Cerebellar nuclear complex (tissue), 1 donor: ENCODE measurements around the gene SLC9A9.
"Not testable (repeated sequence)": the region's sequence is repeated elsewhere in the genome, so short reads cannot be mapped to it uniquely, and the experiment has no call there.

ENCODE experiments used
- DNase-seq, 2 experiments: peaks; one replicate each; lab custom pipeline; 2025; lab: John Stamatoyannopoulos, UW

Gene SLC9A9

GRCh38 chr3:143810166-143810952 is 37.9 kb downstream of the SLC9A9 start:
- DNase-seq: no peak

DNA sequence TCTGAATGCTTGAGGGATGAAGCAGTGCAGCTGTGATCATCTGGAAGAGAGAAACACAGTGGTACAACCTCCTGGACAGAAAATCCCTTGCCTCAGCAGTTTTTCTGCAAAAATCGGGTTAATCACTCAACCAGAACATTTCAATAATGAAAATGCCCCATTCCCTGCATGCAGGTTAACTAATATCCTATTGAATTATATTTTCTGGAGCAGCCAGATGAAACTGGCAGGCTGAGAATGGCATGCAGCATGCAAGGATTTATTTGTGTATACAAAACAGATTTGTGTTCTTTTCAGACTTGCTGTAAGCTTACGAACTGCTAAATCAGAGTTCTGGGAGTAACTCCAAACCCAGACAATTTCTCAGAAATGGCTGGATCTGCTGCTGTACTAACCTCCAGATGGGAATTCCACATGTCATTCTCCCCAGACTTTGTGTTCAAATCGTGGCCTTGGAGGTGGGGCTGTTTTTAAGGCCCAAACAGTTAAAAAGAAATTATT is 39.1 kb downstream of the SLC9A9 start:
- DNase-seq: no peak

- no peak for DNase-seq
Observed at GRCh38 chr3:143808030-143808429, 40.2 kb downstream of the SLC9A9 start.

DNA sequence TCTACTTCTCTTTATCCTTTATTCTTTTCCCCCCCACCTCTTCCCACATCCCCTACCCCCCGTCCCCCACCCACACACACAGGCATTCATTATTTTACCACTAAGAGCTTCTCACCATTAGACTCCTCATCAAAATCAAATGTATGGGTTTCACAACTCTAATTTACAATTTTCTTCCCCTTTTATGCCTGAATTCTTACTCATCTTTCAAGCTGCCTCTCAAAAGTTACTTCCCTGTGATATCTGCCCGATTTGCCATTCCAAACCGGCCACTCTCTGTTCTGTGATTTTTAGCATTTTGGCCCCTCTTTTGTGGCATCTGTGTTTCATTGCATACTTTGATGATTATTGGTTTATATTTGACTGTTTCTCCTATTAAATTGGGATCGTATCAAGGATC is 42.2 kb downstream of the SLC9A9 start:
- no peak for DNase-seq

DNA sequence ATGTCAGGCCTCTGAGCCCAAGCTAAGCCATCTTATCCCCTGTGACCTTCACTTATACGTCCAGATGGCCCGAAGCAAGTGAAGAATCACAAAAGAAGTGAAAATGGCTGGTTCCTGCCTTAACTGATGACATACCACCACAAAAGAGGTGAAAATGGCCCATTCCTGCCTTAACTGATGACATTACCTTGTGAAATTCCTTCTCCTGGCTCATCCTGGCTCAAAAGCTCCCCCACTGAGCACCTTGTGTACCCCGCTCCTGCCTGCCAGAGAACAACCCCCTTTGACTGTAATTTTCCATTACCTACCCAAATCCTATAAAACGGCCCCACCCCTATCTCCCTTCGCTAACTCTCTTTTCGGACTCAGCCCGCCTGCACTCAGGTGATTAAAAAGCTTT is 42.8 kb downstream of the SLC9A9 start:
- DNase-seq: not testable (repeated sequence)

GRCh38 chr3:143801046-143801445 is 47.2 kb downstream of the SLC9A9 start:
- DNase-seq: not testable (repeated sequence)

- DNase-seq: not testable (repeated sequence)
Observed at GRCh38 chr3:143798151-143798550, 50.1 kb downstream of the SLC9A9 start.

DNA sequence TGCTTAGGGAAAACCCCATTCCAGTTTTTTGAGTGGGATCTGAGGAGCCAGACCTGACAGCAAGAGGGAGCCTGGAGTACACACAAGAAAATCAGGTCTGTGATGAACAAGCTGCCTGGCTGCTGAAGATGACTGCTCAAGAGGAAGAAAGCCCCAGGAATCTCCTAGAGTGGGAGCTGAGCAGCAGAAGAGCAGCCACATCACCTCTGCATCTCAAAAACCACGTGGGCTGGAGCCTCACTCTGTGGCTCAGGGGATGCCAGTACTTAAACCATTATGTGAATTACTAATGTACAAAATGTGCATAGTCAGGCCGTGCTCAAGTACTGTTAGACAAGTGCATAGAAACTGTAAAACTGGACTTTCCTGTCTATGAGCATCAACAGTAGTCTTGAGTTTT is 52.4 kb downstream of the SLC9A9 start:
- no peak for DNase-seq

GRCh38 chr3:143794793-143795462 is 53.3 kb downstream of the SLC9A9 start:
- no peak for DNase-seq

DNA sequence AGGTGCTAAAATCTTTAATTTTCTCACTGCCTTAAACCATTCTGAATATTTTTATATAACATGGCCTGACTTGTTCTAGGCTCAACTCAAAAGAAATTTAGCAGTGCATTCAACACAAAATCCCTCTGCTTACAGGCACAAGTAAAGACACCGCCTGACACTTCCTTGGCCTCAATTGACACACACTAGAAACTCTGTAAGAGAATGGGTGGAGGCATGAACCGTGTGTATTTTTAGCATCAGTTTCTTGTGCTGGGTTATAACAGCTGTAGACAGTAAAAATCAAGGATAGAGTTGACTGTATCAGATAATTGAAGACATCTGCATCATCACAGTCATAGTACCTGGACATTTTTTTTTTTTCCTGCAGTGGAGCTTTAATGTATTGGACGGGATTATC is 54.3 kb downstream of the SLC9A9 start:
- DNase-seq: no peak

DNA sequence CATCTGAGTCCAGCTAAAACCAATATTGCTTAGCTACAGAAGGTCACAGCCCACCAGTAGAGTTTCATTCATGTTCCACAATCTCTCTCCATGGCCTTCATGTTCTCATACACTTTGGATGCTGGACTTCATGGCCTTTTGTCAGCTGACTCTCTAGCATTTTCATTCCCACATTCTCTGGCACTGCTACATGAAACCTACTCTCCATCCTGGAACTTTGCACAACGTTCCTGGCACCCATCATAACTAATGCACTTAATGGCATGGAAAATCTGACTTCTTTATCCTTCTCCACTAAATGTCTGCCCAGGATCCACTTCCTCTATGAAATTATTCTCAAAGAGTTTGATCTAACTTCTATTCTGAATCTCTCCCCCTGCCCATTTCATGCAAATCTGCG is 56.9 kb downstream of the SLC9A9 start:
- no peak for DNase-seq

GRCh38 chr3:143786219-143787191 is 61.8 kb downstream of the SLC9A9 start:
- no peak for DNase-seq

GRCh38 chr3:143784446-143784845 is 63.8 kb downstream of the SLC9A9 start:
- no peak for DNase-seq

DNA sequence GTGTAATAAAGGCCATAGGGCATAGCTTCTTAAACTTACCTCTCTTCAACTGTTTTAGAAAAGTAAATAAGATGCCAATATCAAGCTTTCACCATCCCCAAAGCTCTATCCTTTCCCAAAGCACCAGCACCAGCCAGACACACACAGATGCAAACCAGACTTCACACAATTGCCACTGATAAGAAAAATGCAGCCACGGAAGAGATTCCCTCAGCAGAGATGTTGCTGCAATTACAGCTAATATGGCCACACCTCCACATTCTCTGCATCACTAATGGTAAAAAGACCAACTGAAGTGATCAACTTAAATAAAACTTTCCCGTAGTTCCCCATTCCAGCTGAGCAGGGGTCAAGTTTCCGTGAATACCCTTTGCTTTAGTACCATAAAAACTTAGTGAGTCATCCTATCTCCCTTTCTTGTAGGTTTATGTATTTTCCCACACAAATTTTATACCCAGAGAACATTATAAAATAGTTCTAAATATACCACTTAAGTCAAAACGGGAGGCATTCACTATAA is 64.4 kb downstream of the SLC9A9 start:
- DNase-seq: no peak

DNA sequence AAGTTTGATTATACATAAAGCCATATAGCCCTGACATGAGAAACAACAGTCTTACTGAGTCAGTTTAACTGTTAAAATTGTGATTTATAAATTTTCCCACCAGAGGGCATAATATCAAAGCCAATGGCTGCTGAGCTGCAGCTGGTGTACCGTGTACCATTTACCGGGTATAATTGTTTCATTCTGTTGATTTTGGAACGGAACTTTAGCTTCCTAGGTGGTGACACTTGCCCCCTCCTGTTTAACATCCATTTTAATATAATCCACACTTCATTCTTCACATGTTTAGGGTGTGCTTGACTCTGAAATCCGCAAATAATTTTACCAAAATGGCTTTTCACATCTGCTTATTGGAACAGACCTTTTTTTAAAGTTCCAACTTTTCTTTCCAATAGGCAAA is 72.8 kb downstream of the SLC9A9 start:
- no peak for DNase-seq

GRCh38 chr3:143771939-143772338 is 76.3 kb downstream of the SLC9A9 start:
- DNase-seq: no peak

- DNase-seq: no peak
Observed at GRCh38 chr3:143771258-143771657, 77.0 kb downstream of the SLC9A9 start.

DNA sequence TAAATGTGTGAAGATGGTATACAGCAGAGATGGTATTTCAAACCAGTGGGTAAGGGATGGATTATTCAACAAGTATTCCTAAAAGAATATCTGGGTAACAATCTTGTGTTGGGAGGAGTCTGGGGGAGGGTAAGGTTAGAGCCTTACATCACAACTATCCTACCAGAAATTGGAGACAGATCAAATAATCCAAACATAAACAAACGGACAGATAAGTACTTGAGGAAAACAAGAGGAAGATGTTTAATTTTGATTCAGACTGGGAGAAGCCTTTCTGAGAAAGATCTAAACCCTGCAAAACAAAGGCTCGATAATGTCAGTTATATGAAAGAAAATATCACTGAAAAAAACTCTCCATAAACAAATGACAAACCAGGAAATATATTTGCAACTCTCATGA is 77.9 kb downstream of the SLC9A9 start:
- no peak for DNase-seq

GRCh38 chr3:143769616-143770015 is 78.7 kb downstream of the SLC9A9 start:
- DNase-seq: no peak

- DNase-seq: no peak
Observed at GRCh38 chr3:143764840-143765239, 83.4 kb downstream of the SLC9A9 start.

GRCh38 chr3:143763564-143764162 is 84.6 kb downstream of the SLC9A9 start:
- DNase-seq: no peak

DNA sequence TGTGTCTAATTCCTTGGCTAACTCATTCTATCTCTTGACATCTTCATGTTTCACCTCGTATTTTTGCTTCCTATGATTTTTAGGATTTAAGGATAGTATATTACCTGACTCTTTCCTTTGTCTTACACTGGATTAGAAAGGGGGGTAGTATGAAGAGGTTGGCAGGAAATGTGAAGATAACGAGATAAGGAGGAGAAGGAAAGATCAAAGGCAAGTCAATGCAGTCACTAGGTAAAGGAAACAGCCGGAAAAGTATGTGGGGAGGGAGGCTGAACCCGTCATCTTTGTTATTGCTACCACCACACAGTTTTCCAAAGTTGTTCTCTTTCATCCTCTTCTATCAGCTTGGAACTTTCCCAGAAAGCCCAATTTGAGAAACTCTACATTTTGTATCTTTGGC is 90.6 kb downstream of the SLC9A9 start:
- DNase-seq: no peak
